Caco-2 (cell line): Measurements from ENCODE around the gene APPL1. TPM values are rescaled to one million over a fixed set of nuclear protein-coding genes. Genes with fewer than 3 reads are reported as not detected.

Experiments used
- BruUV-seq: library from RNA; stranded (reverse); fragments of 400-500 nt; replicated peaks from 2 replicates; lab custom pipeline; 2021; lab: Mats Ljungman, UMichigan
- CTCF ChIA-PET: fragments of 300-600 bp; sonication (Branson Sonifier 250); formaldehyde crosslinking; loops from one replicate; lab custom pipeline; 2022; ENCODE audit warnings: antibody characterized with exemption; lab: Charles Lee
- POLR2A ChIA-PET: fragments of 300-600 bp; sonication (Branson Sonifier 250); formaldehyde crosslinking; loops from one replicate; lab custom pipeline; 2022; ENCODE audit warnings: antibody characterized with exemption; lab: Charles Lee
- DNase-seq, 2 experiments: peaks; one replicate each; pipeline versions ENCODE4 v3.0.0 to v3.0.0-alpha.2; 2020 to 2022
- H3K27me3 ChIP-seq: replicated peaks from 2 replicates; pipeline ENCODE4 v1.6.0; 2011; ENCODE audit warnings: low read length; ENCODE audit not compliant: control insufficient read depth, insufficient read depth
- H3K36me3 ChIP-seq: 2 replicates; pipeline ENCODE4 v1.5.1; 2011; ENCODE audit warnings: low read length; ENCODE audit not compliant: control insufficient read depth, insufficient read depth
- H3K4me1 ChIP-seq: fragments of 250-450 bp; sonication (Bioruptor Pico); 2 replicates; pipeline ENCODE4 v1.5.1; 2020; ENCODE audit warnings: mild to moderate bottlenecking
- H3K4me3 ChIP-seq: 2 replicates; pipeline ENCODE4 v1.5.1; 2011; ENCODE audit warnings: low read depth, mild to moderate bottlenecking, control low read depth, low read length
- H3K9me3 ChIP-seq: fragments of 250-450 bp; sonication (Bioruptor Pico); 2 replicates; pipeline ENCODE4 v1.5.1; 2020; ENCODE audit warnings: mild to moderate bottlenecking, moderate library complexity
- H3K27ac Mint-ChIP-seq: one replicate; pipeline ENCODE4 v1.8.0; 2022; ENCODE audit warnings: mixed read lengths; ENCODE audit not compliant: unreplicated experiment
- H3K27me3 Mint-ChIP-seq: one replicate; pipeline ENCODE4 v1.8.0; 2022; ENCODE audit warnings: mixed read lengths; ENCODE audit not compliant: insufficient read depth, unreplicated experiment
- H3K36me3 Mint-ChIP-seq: one replicate; pipeline ENCODE4 v1.8.0; 2022; ENCODE audit warnings: mild to moderate bottlenecking, mixed read lengths; ENCODE audit not compliant: insufficient read depth, unreplicated experiment
- H3K4me1 Mint-ChIP-seq: one replicate; pipeline ENCODE4 v1.8.0; 2022; ENCODE audit warnings: low read depth, mixed read lengths; ENCODE audit not compliant: unreplicated experiment
- H3K4me3 Mint-ChIP-seq: one replicate; pipeline ENCODE4 v1.8.0; 2022; ENCODE audit warnings: mild to moderate bottlenecking, moderate library complexity, mixed read lengths; ENCODE audit not compliant: unreplicated experiment
- H3K9me3 Mint-ChIP-seq: one replicate; pipeline ENCODE4 v1.8.0; 2022; ENCODE audit warnings: mixed read lengths; ENCODE audit not compliant: unreplicated experiment
- intact Hi-C: fragments of 100-400 bp; cut with micrococcal nuclease; formaldehyde crosslinking; loops from one replicate; pipeline ENCODE4 v1.10.0; 2022; ENCODE audit not compliant: unreplicated experiment
- total RNA-seq: library from RNA; stranded (reverse); gene quantifications from 2 replicates; pipeline ENCODE4 v1.2.3, GENCODE V29; 2022
- TF ChIP-seq, protein P1 (sequence below), 2 experiments: fragments of 200-600 bp in 1 of 2; IDR thresholded peaks; 1 replicate in 1 of 2; 2 replicates in 1 of 2; pipeline versions ENCODE4 v1.5.1 to v1.8.0; 2011 to 2022; ENCODE audit warnings: antibody characterized with exemption in 1 of 2, control low read depth in 1 of 2, inconsistent platforms in 1 of 2, low read depth in 1 of 2, low read length in 1 of 2, mild to moderate bottlenecking in 1 of 2, moderate library complexity in 1 of 2; ENCODE audit not compliant: insufficient read depth in 1 of 2, severe bottlenecking in 1 of 2, unreplicated experiment in 1 of 2

Gene APPL1
- total RNA-seq, 1 experiment from 2014 or later: 40.7 TPM

- Mint-ChIP-seq H3K4me3 (no peak overlapping the region), H3K27me3 (no peaks in the 10 kb centered on the region), H3K4me1 (no peaks in the 10 kb centered on the region), H3K9me3 (peaks cover 15% of the 10 kb centered on the region), H3K36me3 (peaks cover 41% of the 10 kb centered on the region), H3K27ac (no peak overlapping the region)
- H3K36me3 ChIP-seq: no peaks in the 10 kb centered on the region; the same call in 1 of the 2 replicates
- DNase-seq: no peak
- intact Hi-C loops: no loop called here
- H3K4me1 ChIP-seq: no peaks in the 10 kb centered on the region
- ChIA-PET CTCF (no interaction called here), POLR2A (no interaction called here)
- H3K27me3 ChIP-seq: no peaks in the 10 kb centered on the region
- no TSS peak for BruUV-seq
- no peaks in the 10 kb centered on the region for H3K9me3 ChIP-seq
- TF ChIP-seq, protein P1, sequence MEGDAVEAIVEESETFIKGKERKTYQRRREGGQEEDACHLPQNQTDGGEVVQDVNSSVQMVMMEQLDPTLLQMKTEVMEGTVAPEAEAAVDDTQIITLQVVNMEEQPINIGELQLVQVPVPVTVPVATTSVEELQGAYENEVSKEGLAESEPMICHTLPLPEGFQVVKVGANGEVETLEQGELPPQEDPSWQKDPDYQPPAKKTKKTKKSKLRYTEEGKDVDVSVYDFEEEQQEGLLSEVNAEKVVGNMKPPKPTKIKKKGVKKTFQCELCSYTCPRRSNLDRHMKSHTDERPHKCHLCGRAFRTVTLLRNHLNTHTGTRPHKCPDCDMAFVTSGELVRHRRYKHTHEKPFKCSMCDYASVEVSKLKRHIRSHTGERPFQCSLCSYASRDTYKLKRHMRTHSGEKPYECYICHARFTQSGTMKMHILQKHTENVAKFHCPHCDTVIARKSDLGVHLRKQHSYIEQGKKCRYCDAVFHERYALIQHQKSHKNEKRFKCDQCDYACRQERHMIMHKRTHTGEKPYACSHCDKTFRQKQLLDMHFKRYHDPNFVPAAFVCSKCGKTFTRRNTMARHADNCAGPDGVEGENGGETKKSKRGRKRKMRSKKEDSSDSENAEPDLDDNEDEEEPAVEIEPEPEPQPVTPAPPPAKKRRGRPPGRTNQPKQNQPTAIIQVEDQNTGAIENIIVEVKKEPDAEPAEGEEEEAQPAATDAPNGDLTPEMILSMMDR (IDR thresholded peaks at IDR 0.05; ENCODE audit: insufficient read depth in 1 of 2, low read depth in 1 of 2, low read length in 1 of 2, severe bottlenecking in 1 of 2, unreplicated experiment in 1 of 2): no peak
- no peak overlapping the region for H3K4me3 ChIP-seq
These were observed 40.9 kb downstream of the APPL1 start for GRCh38 chr3:57268416-57268815.

DNA sequence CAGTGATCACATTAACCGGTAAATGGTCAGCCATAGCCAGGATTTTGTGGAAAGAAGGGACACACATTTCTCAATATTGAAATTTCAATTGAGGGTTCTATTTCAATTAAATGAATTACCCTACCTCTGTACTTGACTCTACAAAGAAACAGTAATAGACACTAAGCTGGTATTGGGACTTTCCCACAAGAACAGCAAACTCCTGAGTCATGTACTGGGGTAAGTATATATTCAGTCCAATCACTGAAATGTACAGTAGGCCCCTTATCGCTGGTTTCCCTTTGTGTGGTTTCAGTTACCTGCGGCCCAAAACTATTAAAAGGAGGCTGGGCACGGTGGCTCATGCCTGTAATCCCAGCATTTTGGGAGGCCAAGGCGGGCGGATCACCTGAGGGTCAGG, 47.3 kb downstream of the APPL1 start:
- H3K9me3 ChIP-seq: no peaks in the 10 kb centered on the region
- H3K4me3 ChIP-seq: no peak overlapping the region
- H3K4me3 Mint-ChIP-seq: no peak overlapping the region
- H3K4me1 ChIP-seq: no peaks in the 10 kb centered on the region
- TF ChIP-seq, protein P1 (IDR thresholded peaks at IDR 0.05; ENCODE audit: insufficient read depth in 1 of 2, low read depth in 1 of 2, low read length in 1 of 2, severe bottlenecking in 1 of 2, unreplicated experiment in 1 of 2): no peak
- DNase-seq: no peak
- H3K9me3 Mint-ChIP-seq: no peaks in the 10 kb centered on the region
- CTCF ChIA-PET: no interaction called here
- no peaks in the 10 kb centered on the region for H3K36me3 ChIP-seq
- intact Hi-C loops: no loop called here
- no TSS peak for BruUV-seq
- no peaks in the 10 kb centered on the region for H3K27me3 ChIP-seq
- no peaks in the 10 kb centered on the region for H3K27me3 Mint-ChIP-seq
- no peaks in the 10 kb centered on the region for H3K4me1 Mint-ChIP-seq
- no peak overlapping the region for H3K27ac Mint-ChIP-seq
- H3K36me3 Mint-ChIP-seq: no peaks in the 10 kb centered on the region
- POLR2A ChIA-PET: no interaction called here

DNA sequence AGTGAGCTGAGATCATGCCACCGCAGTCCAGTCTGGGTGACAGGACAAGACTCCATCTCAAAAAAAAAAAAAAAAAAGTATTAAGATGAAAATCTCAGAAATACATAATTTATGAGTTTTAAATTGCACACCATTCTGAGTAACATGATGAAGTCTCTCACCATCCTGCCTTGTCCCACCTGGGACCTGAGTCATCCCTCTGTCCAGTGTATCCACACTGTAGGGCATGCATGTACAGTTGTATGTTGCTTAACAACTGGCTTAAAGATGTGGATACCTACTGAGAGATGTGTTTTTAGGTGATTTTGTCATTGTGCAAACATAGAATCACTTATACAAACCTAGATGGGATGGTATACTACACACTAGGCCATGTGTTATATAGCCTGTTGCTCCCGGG, 47.9 kb downstream of the APPL1 start:
- Mint-ChIP-seq H3K4me3 (no peak overlapping the region), H3K27me3 (no peaks in the 10 kb centered on the region), H3K27ac (no peak overlapping the region), H3K4me1 (no peaks in the 10 kb centered on the region), H3K36me3 (no peaks in the 10 kb centered on the region), H3K9me3 (no peaks in the 10 kb centered on the region)
- BruUV-seq: no TSS peak
- TF ChIP-seq, protein P1 (IDR thresholded peaks at IDR 0.05; ENCODE audit: insufficient read depth in 1 of 2, low read depth in 1 of 2, low read length in 1 of 2, severe bottlenecking in 1 of 2, unreplicated experiment in 1 of 2): no peak
- intact Hi-C loops: no loop called here
- DNase-seq: no peak
- no peak overlapping the region for H3K4me3 ChIP-seq
- H3K27me3 ChIP-seq: no peaks in the 10 kb centered on the region
- ChIA-PET CTCF (no interaction called here), POLR2A (no interaction called here)
- no peaks in the 10 kb centered on the region for H3K9me3 ChIP-seq
- H3K36me3 ChIP-seq: no peaks in the 10 kb centered on the region
- H3K4me1 ChIP-seq: no peaks in the 10 kb centered on the region
